ENCODE data around the gene DMBX1. TPM values are rescaled to one million over a fixed set of nuclear protein-coding genes. Genes with fewer than 3 reads are reported as not detected.

Gene DMBX1
- total and polyA plus RNA-seq, 2 donors (not counting 1 experiment from before 2014, with no cell fraction given) = not detected

DNA sequence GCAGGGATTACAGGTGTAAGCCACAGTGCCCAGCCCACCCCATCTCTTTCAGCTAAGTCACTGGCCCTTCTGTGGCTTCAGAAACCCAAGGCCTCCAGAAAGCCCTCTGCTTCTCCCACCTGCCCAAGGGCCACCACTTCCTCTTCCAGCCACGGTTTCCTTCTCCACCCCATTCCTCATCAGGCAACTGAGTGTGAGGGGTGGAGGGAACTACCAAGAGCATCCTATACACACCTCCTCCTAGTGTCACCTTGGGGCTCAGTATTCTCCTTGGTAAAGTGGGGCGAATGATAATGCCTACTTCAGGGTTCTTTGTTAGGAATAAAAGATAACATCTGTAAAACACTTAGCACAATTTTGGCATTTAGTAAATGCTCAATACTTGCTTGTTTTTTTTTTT lies 31.8 kb downstream of the DMBX1 start:
- no peaks in the 10 kb centered on the region for H4K20me1 ChIP-seq (ENCODE audit: control insufficient read depth, insufficient read depth, low read length, poor library complexity, severe bottlenecking)
- H3K9me3 Mint-ChIP-seq (ENCODE audit: insufficient read depth) = no peaks in the 10 kb centered on the region
- no peak for TF ChIP-seq EZH2 (IDR thresholded peaks at IDR 0.05; ENCODE audit: borderline replicate concordance, insufficient read depth, low read depth, low read length, poor library complexity, severe bottlenecking)
- TF ChIP-seq, protein P1, sequence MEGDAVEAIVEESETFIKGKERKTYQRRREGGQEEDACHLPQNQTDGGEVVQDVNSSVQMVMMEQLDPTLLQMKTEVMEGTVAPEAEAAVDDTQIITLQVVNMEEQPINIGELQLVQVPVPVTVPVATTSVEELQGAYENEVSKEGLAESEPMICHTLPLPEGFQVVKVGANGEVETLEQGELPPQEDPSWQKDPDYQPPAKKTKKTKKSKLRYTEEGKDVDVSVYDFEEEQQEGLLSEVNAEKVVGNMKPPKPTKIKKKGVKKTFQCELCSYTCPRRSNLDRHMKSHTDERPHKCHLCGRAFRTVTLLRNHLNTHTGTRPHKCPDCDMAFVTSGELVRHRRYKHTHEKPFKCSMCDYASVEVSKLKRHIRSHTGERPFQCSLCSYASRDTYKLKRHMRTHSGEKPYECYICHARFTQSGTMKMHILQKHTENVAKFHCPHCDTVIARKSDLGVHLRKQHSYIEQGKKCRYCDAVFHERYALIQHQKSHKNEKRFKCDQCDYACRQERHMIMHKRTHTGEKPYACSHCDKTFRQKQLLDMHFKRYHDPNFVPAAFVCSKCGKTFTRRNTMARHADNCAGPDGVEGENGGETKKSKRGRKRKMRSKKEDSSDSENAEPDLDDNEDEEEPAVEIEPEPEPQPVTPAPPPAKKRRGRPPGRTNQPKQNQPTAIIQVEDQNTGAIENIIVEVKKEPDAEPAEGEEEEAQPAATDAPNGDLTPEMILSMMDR (IDR thresholded peaks at IDR 0.05) = no peak
- ChIA-PET POLR2A (no interaction called here), CTCF (no interaction called here)
- no peaks in the 10 kb centered on the region for H3K4me1 ChIP-seq (ENCODE audit: control insufficient read depth in 2 of 2, insufficient read depth in 2 of 2, low read length in 2 of 2)
- no peak overlapping the region for H3K27ac Mint-ChIP-seq
- no peak for DNase-seq
- H3K27ac ChIP-seq (ENCODE audit: low read length in 2 of 2) = no peak overlapping the region
- H3K9me3 ChIP-seq (ENCODE audit: control extremely low read depth in 1 of 3, control insufficient read depth in 2 of 3, insufficient read depth in 1 of 3, low read length in 2 of 3) = no peaks in the 10 kb centered on the region
- no peaks in the 10 kb centered on the region for H3K36me3 ChIP-seq (replicated peaks in 1 of 2; ENCODE audit: control extremely low read depth in 1 of 2, control insufficient read depth in 1 of 2, extremely low read depth in 1 of 2, insufficient read depth in 2 of 2, low read length in 1 of 2)
- peaks cover 43% of the 10 kb centered on the region for H3K27me3 Mint-ChIP-seq
- no peak overlapping the region for H2AFZ ChIP-seq (ENCODE audit: insufficient read depth, low read depth, low read length, poor library complexity, severe bottlenecking)
- no CpG with 5 or more reads among the region's 2 CpGs for WGBS (ENCODE audit: insufficient coverage)
- ATAC-seq (ENCODE audit: low read depth) = no peak
- peaks cover 0 to 11% (median 0%) of the 10 kb centered on the region in 4 experiments for H3K27me3 ChIP-seq (replicated peaks in 1 of 4; ENCODE audit: control extremely low read depth in 1 of 4, control insufficient read depth in 3 of 4, insufficient read depth in 4 of 4, low read length in 3 of 4)
- no peak overlapping the region for H3K9ac ChIP-seq (ENCODE audit: low read length)
- H3K4me3 Mint-ChIP-seq = no peak overlapping the region
- H3K4me1 Mint-ChIP-seq = no peaks in the 10 kb centered on the region
- H3K4me3 ChIP-seq (ENCODE audit: control extremely low read depth in 1 of 5, extremely low read depth in 1 of 5, insufficient read depth in 1 of 5, low read depth in 2 of 5, low read length in 4 of 5) = no peak overlapping the region
- no peak overlapping the region for H3K4me2 ChIP-seq (replicated peaks; ENCODE audit: low read depth, low read length, poor library complexity, severe bottlenecking)
- intact Hi-C loops (cut with micrococcal nuclease) = no loop called here
- no peaks in the 10 kb centered on the region for H3K79me2 ChIP-seq (ENCODE audit: control insufficient read depth, insufficient read depth, low read length)

GRCh38 chr1:46522184-46522968 lies 32.7 kb downstream of the DMBX1 start:
- Histone ChIP-seq H3K4me3 (ENCODE audit: control extremely low read depth in 1 of 5, extremely low read depth in 1 of 5, insufficient read depth in 1 of 5, low read depth in 2 of 5, low read length in 4 of 5) (no peak overlapping the region), H3K4me1 (ENCODE audit: control insufficient read depth in 2 of 2, insufficient read depth in 2 of 2, low read length in 2 of 2) (no peaks in the 10 kb centered on the region), H3K9ac (ENCODE audit: low read length) (no peak overlapping the region), H3K79me2 (ENCODE audit: control insufficient read depth, insufficient read depth, low read length) (no peaks in the 10 kb centered on the region), H4K20me1 (ENCODE audit: control insufficient read depth, insufficient read depth, low read length, poor library complexity, severe bottlenecking) (no peaks in the 10 kb centered on the region), H3K4me2 (replicated peaks; ENCODE audit: low read depth, low read length, poor library complexity, severe bottlenecking) (no peak overlapping the region), H3K27me3 (replicated peaks in 1 of 4; ENCODE audit: control extremely low read depth in 1 of 4, control insufficient read depth in 3 of 4, insufficient read depth in 4 of 4, low read length in 3 of 4) (peaks cover 0 to 16% (median 1%) of the 10 kb centered on the region in 4 experiments), H3K27ac (ENCODE audit: low read length in 2 of 2) (no peak overlapping the region), H3K9me3 (ENCODE audit: control extremely low read depth in 1 of 3, control insufficient read depth in 2 of 3, insufficient read depth in 1 of 3, low read length in 2 of 3) (no peaks in the 10 kb centered on the region), H2AFZ (ENCODE audit: insufficient read depth, low read depth, low read length, poor library complexity, severe bottlenecking) (no peak overlapping the region), H3K36me3 (replicated peaks in 1 of 2; ENCODE audit: control extremely low read depth in 1 of 2, control insufficient read depth in 1 of 2, extremely low read depth in 1 of 2, insufficient read depth in 2 of 2, low read length in 1 of 2) (no peaks in the 10 kb centered on the region)
- DNase-seq (no peak), ATAC-seq (ENCODE audit: low read depth) (no peak)
- intact Hi-C loops (cut with micrococcal nuclease) = no loop called here
- no peak for TF ChIP-seq EZH2 (IDR thresholded peaks at IDR 0.05; ENCODE audit: borderline replicate concordance, insufficient read depth, low read depth, low read length, poor library complexity, severe bottlenecking)
- TF ChIP-seq, protein P1 (IDR thresholded peaks at IDR 0.05) = no peak
- CTCF ChIA-PET = no interaction called here
- peaks cover 43% of the 10 kb centered on the region for H3K27me3 Mint-ChIP-seq
- H3K4me3 Mint-ChIP-seq = no peak overlapping the region
- 40% methylated on average over 14 of the region's 16 CpGs for WGBS (ENCODE audit: insufficient coverage)
- no peak overlapping the region for H3K27ac Mint-ChIP-seq
- H3K9me3 Mint-ChIP-seq (ENCODE audit: insufficient read depth) = no peaks in the 10 kb centered on the region
- H3K4me1 Mint-ChIP-seq = no peaks in the 10 kb centered on the region
- POLR2A ChIA-PET = no interaction called here
